ENCODE measurements around the gene ZNF688. TPM values are rescaled to one million over a fixed set of nuclear protein-coding genes. Genes with fewer than 3 reads are reported as not detected.
A peak's percentile ranks its signal among the peaks of the same experiment; 100 is the strongest.

The ZNF688 gene
- total and polyA plus RNA-seq, 9 of the 15 experiments (the other 6 are each of a cell fraction or from before 2014, with no cell fraction given): 0.48 to 12.9 (median 4.5) TPM

DNA sequence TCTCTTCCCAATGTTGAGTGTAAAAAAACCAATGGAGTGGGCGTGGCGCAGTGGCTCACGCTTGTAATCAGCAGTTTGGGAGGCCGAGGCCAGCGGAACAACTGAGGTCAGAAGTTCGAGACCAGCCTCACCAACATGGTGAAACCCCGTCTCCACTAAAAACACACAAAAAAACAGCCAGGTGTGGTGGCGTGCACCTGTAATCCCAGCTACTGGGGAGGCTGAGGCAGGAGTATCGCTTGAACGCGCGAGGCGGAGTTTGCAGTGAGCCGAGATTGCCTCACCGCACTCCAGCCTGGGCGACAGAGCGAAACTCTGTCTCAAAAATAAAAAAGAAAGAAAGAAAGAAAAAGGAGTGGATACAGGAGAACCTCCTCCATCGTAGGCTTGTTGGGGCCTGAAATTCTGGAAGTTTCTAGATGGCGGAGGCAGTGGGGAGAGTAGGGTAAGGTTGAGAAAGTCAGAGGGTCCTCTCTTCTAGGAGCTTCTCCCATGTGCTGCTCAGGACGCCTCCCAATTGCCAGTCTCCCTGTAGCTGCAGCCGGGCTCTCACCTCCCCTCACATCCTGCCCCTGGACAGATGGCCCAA, 12.6 kb downstream of the ZNF688 start:
- peaks cover 14 to 55% of the 10 kb centered on the region in 2 experiments; a peak in 4 of 5 replicates for H3K4me1 ChIP-seq (replicated peaks in 1 of 2; ENCODE audit: control insufficient read depth in 2 of 2, insufficient read depth in 2 of 2, low read length in 2 of 2)
- in situ Hi-C loops (cut with MboI) (no loop called here), intact Hi-C loops (cut with micrococcal nuclease) (loop anchor here (1.0 kb wide), 1 partner anchor 26 kb away; the partner anchor contains the start of gene ZNF785)
- CTCF ChIA-PET (ENCODE audit: low intra/inter-chr PET ratio): no interaction called here
- peak overlapping the region; percentile 94 for H3K27ac ChIP-seq (ENCODE audit: extremely low read depth, low read depth, low read length)
- no peaks in the 10 kb centered on the region for H3K9me1 ChIP-seq (ENCODE audit: control insufficient read depth, insufficient read depth, low read length)
- FAIRE-seq: no peak
- peak overlapping the region; percentile 89 for H2AFZ ChIP-seq (ENCODE audit: low read depth, low read length)
- H3K9me3 ChIP-seq (replicated peaks; ENCODE audit: control insufficient read depth, insufficient read depth, low read depth, low read length): no peaks in the 10 kb centered on the region; the same call in 1 of the 2 replicates
- no peak for ATAC-seq
- no peak for DNase-seq (ENCODE audit: extremely low read depth in 1 of 4, low spot score in 3 of 4)
- WGBS (ENCODE audit: insufficient coverage, low coverage, missing lambda C conversion rate): 36% methylated on average over 20 of the region's 21 CpGs
- BruUV-seq (replicated peaks): TSS peak; percentile 94
- H3K79me2 ChIP-seq (ENCODE audit: control insufficient read depth, insufficient read depth, low read length): peaks cover 25% of the 10 kb centered on the region
- H4K20me1 ChIP-seq (replicated peaks; ENCODE audit: control insufficient read depth, insufficient read depth, low read length): no peaks in the 10 kb centered on the region
- H3K4me2 ChIP-seq (ENCODE audit: insufficient read depth, low read length): peak overlapping the region; percentile 83
- H3K4me3 ChIP-seq: peak overlapping the region; percentile 66
- peaks cover 24% of the 10 kb centered on the region; the same call in 2 of the 3 replicates for H3K36me3 ChIP-seq (ENCODE audit: control insufficient read depth, insufficient read depth, low read length)
- POLR2A ChIA-PET: interaction anchor here (0.6 to 4.9 kb wide), 19 partner anchors 10 to 1173 kb away, joined by 3 to 31 read pairs (median 3); partner anchors contain the start of genes DCTPP1, ZNF688, ZNF689 and ZNF747
- H3K27me3 ChIP-seq (ENCODE audit: control insufficient read depth in 2 of 2, insufficient read depth in 2 of 2, low read length in 2 of 2): no peaks in the 10 kb centered on the region
- H3K9ac ChIP-seq (ENCODE audit: insufficient read depth in 1 of 2, low read depth in 2 of 2, low read length in 2 of 2): peak overlapping the region; percentile 86 to 91
- TF ChIP-seq, protein P1, sequence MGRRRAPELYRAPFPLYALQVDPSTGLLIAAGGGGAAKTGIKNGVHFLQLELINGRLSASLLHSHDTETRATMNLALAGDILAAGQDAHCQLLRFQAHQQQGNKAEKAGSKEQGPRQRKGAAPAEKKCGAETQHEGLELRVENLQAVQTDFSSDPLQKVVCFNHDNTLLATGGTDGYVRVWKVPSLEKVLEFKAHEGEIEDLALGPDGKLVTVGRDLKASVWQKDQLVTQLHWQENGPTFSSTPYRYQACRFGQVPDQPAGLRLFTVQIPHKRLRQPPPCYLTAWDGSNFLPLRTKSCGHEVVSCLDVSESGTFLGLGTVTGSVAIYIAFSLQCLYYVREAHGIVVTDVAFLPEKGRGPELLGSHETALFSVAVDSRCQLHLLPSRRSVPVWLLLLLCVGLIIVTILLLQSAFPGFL (CRISPR knock-in tag; IDR thresholded peaks at IDR 0.05): 0 out of 2 replicates have a peak, but pooled peaks have one; percentile 78
- TF ChIP-seq HDAC3 (IDR thresholded peaks at IDR 0.05; ENCODE audit: borderline replicate concordance, partially characterized antibody): no peak
- no peak for TF ChIP-seq STAT5B (CRISPR knock-in tag; IDR thresholded peaks at IDR 0.05)
- no peak for TF ChIP-seq RB1 (IDR thresholded peaks at IDR 0.05; ENCODE audit: low read depth)
- peak; percentile 92 for TF ChIP-seq CHD4 (IDR thresholded peaks at IDR 0.05; ENCODE audit: insufficient read depth, insufficient replicate concordance, low read depth, low read length, poor library complexity, severe bottlenecking)
- TF ChIP-seq, protein P2, sequence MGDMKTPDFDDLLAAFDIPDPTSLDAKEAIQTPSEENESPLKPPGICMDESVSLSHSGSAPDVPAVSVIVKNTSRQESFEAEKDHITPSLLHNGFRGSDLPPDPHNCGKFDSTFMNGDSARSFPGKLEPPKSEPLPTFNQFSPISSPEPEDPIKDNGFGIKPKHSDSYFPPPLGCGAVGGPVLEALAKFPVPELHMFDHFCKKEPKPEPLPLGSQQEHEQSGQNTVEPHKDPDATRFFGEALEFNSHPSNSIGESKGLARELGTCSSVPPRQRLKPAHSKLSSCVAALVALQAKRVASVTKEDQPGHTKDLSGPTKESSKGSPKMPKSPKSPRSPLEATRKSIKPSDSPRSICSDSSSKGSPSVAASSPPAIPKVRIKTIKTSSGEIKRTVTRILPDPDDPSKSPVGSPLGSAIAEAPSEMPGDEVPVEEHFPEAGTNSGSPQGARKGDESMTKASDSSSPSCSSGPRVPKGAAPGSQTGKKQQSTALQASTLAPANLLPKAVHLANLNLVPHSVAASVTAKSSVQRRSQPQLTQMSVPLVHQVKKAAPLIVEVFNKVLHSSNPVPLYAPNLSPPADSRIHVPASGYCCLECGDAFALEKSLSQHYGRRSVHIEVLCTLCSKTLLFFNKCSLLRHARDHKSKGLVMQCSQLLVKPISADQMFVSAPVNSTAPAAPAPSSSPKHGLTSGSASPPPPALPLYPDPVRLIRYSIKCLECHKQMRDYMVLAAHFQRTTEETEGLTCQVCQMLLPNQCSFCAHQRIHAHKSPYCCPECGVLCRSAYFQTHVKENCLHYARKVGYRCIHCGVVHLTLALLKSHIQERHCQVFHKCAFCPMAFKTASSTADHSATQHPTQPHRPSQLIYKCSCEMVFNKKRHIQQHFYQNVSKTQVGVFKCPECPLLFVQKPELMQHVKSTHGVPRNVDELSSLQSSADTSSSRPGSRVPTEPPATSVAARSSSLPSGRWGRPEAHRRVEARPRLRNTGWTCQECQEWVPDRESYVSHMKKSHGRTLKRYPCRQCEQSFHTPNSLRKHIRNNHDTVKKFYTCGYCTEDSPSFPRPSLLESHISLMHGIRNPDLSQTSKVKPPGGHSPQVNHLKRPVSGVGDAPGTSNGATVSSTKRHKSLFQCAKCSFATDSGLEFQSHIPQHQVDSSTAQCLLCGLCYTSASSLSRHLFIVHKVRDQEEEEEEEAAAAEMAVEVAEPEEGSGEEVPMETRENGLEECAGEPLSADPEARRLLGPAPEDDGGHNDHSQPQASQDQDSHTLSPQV (IDR thresholded peaks at IDR 0.05): no peak
- no peak for TF ChIP-seq ZC3H4 (CRISPR knock-in tag; IDR thresholded peaks at IDR 0.05; ENCODE audit: borderline replicate concordance)
- TF ChIP-seq SMARCB1 (IDR thresholded peaks at IDR 0.05; ENCODE audit: insufficient read length, low read depth): no peak
- no peak for TF ChIP-seq ARHGAP35 (IDR thresholded peaks at IDR 0.05; ENCODE audit: partially characterized antibody)
- TF ChIP-seq TEAD4 (IDR thresholded peaks at IDR 0.05; ENCODE audit: low read length): no peak
- no peak for TF ChIP-seq TEAD4 (CRISPR knock-in tag; IDR thresholded peaks at IDR 0.05; ENCODE audit: borderline replicate concordance)
- no peak for TF ChIP-seq ZNF717 (CRISPR knock-in tag; IDR thresholded peaks at IDR 0.05)
- TF ChIP-seq, protein P3, sequence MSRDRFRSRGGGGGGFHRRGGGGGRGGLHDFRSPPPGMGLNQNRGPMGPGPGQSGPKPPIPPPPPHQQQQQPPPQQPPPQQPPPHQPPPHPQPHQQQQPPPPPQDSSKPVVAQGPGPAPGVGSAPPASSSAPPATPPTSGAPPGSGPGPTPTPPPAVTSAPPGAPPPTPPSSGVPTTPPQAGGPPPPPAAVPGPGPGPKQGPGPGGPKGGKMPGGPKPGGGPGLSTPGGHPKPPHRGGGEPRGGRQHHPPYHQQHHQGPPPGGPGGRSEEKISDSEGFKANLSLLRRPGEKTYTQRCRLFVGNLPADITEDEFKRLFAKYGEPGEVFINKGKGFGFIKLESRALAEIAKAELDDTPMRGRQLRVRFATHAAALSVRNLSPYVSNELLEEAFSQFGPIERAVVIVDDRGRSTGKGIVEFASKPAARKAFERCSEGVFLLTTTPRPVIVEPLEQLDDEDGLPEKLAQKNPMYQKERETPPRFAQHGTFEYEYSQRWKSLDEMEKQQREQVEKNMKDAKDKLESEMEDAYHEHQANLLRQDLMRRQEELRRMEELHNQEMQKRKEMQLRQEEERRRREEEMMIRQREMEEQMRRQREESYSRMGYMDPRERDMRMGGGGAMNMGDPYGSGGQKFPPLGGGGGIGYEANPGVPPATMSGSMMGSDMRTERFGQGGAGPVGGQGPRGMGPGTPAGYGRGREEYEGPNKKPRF (IDR thresholded peaks at IDR 0.05; ENCODE audit: low read depth, low read length): no peak
- TF ChIP-seq IFI16 (CRISPR knock-in tag; IDR thresholded peaks at IDR 0.05): no peak
- 0 out of 2 replicates have a peak, but pooled peaks have one; percentile 39 for TF ChIP-seq ZNF143 (CRISPR knock-in tag; IDR thresholded peaks at IDR 0.05)
